A673 (cell line): ENCODE measurements around the gene HCST.

Experiments
- EZH2 ChIP-seq: fragments of 200-600 bp; sonication (generic); IDR thresholded peaks from 2 replicates; pipeline ENCODE4 v1.6.1; 2017; ENCODE audit warnings: borderline replicate concordance, low read depth, mild to moderate bottlenecking, mixed read lengths, antibody characterized with exemption, low read length; ENCODE audit not compliant: poor library complexity, severe bottlenecking
- TF ChIP-seq, protein P1 (sequence below): fragments of 300-800, 200-600 bp; sonication (generic); conservative IDR thresholded peaks from 2 replicates; pipeline ENCODE4 v1.5.1; 2017; ENCODE audit warnings: low read depth, mild to moderate bottlenecking, antibody characterized with exemption, low read length, moderate library complexity, mixed read lengths

DNA sequence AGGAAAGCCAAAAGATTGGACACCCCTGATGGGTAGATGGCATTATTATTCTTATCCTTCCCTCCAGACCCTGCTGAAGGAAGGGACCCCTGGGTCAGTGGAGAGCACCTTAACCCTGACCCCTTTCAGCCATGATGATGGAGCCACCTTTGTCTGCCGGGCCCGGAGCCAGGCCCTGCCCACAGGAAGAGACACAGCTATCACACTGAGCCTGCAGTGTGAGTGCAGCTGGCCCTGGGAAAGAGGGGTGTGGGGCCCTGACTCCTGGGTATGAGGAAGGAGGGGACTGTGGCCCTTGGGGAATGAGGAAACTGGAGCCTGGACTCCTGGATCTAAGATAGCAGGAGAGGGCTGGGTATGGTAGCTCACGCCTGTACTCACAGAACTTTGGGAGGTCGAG, 42.9 kb upstream of the HCST start:
- TF ChIP-seq, protein P1, sequence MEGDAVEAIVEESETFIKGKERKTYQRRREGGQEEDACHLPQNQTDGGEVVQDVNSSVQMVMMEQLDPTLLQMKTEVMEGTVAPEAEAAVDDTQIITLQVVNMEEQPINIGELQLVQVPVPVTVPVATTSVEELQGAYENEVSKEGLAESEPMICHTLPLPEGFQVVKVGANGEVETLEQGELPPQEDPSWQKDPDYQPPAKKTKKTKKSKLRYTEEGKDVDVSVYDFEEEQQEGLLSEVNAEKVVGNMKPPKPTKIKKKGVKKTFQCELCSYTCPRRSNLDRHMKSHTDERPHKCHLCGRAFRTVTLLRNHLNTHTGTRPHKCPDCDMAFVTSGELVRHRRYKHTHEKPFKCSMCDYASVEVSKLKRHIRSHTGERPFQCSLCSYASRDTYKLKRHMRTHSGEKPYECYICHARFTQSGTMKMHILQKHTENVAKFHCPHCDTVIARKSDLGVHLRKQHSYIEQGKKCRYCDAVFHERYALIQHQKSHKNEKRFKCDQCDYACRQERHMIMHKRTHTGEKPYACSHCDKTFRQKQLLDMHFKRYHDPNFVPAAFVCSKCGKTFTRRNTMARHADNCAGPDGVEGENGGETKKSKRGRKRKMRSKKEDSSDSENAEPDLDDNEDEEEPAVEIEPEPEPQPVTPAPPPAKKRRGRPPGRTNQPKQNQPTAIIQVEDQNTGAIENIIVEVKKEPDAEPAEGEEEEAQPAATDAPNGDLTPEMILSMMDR: no peak
- no peak for TF ChIP-seq EZH2
